ENCODE results near the gene TBL2. TPM values are rescaled to one million over a fixed set of nuclear protein-coding genes. Genes with fewer than 3 reads are reported as not detected.
"Not testable (repeated sequence)": the region's sequence is repeated elsewhere in the genome, so short reads cannot be mapped to it uniquely, and the experiment has no call there.

The TBL2 gene
- total and polyA plus RNA-seq, 5 donors, result 6.4 to 26.1 (median 11.5) TPM

GRCh38 chr7:73532224-73532623 is 46.2 kb downstream of the TBL2 start:
- no peak for ATAC-seq
- H3K4me3 ChIP-seq (ENCODE audit: low read length), result no peak overlapping the region
- 98% methylated on average over 6 of the region's 6 CpGs for WGBS

GRCh38 chr7:73530800-73531199 is 47.6 kb downstream of the TBL2 start:
- Histone ChIP-seq H3K27me3 (ENCODE audit: control insufficient read depth, insufficient read depth) (no peaks in the 10 kb centered on the region), H3K4me3 (ENCODE audit: low read length) (no peak overlapping the region), H3K4me1 (ENCODE audit: control insufficient read depth, insufficient read depth, low read length) (no peaks in the 10 kb centered on the region), H3K9me3 (ENCODE audit: control insufficient read depth, low read length) (no peaks in the 10 kb centered on the region), H3K27ac (ENCODE audit: low read length) (no peak overlapping the region)
- ATAC-seq, result no peak
- no peak for DNase-seq
- intact Hi-C loops (cut with DNase I), result no loop called here
- 91% methylated on average over 3 of the region's 3 CpGs for WGBS

More at GRCh38 chr7:73532224-73532623, 46.2 kb downstream of the TBL2 start:
- Histone ChIP-seq H3K27ac (ENCODE audit: low read length) (no peak overlapping the region), H3K9me3 (ENCODE audit: control insufficient read depth, low read length) (no peaks in the 10 kb centered on the region), H3K4me1 (ENCODE audit: control insufficient read depth, insufficient read depth, low read length) (no peaks in the 10 kb centered on the region), H3K27me3 (ENCODE audit: control insufficient read depth, insufficient read depth) (no peaks in the 10 kb centered on the region)
- DNase-seq, result no peak
- intact Hi-C loops (cut with DNase I), result no loop called here

GRCh38 chr7:73526896-73527821 is 51.2 kb downstream of the TBL2 start:
- ATAC-seq (no peak), DNase-seq (no peak)
- no peak overlapping the region for H3K4me3 ChIP-seq (ENCODE audit: low read length)
- no peaks in the 10 kb centered on the region for H3K4me1 ChIP-seq (ENCODE audit: control insufficient read depth, insufficient read depth, low read length)
- H3K27ac ChIP-seq (ENCODE audit: low read length), result no peak overlapping the region
- intact Hi-C loops (cut with DNase I), result no loop called here
- H3K9me3 ChIP-seq (ENCODE audit: control insufficient read depth, low read length), result no peaks in the 10 kb centered on the region
- no peaks in the 10 kb centered on the region for H3K27me3 ChIP-seq (ENCODE audit: control insufficient read depth, insufficient read depth)
- 72% methylated on average over 8 of the region's 8 CpGs for WGBS

- H3K9me3 ChIP-seq (ENCODE audit: control insufficient read depth, low read length); H3K4me3 ChIP-seq (ENCODE audit: low read length); intact Hi-C loops (cut with DNase I); H3K27me3 ChIP-seq (ENCODE audit: control insufficient read depth, insufficient read depth); H3K4me1 ChIP-seq (ENCODE audit: control insufficient read depth, insufficient read depth, low read length); ATAC-seq; H3K27ac ChIP-seq (ENCODE audit: low read length); DNase-seq: not testable (repeated sequence)
- WGBS, result 62% methylated on average over 1 of the region's 1 CpG
Measured at GRCh38 chr7:73526158-73526494, 52.3 kb downstream of the TBL2 start.

- Histone ChIP-seq H3K9me3 (ENCODE audit: control insufficient read depth, low read length) (no peaks in the 10 kb centered on the region), H3K4me1 (ENCODE audit: control insufficient read depth, insufficient read depth, low read length) (peaks cover 7% of the 10 kb centered on the region), H3K27ac (ENCODE audit: low read length) (peak within 1 kb of the TSS; percentile 94), H3K27me3 (ENCODE audit: control insufficient read depth, insufficient read depth) (no peaks in the 10 kb centered on the region), H3K4me3 (ENCODE audit: low read length) (peak within 1 kb of the TSS; percentile 88)
- DNase-seq (peak; percentile 98 to 99 (median 99)), ATAC-seq (peak; percentile 99)
- under 1% methylated on average over 71 of the region's 71 CpGs for WGBS
- intact Hi-C loops (cut with DNase I), result no loop called here
Measured at GRCh38 chr7:73522105-73522872, 56.1 kb downstream of the TBL2 start, which contains the start of gene BAZ1B. TSS of gene BAZ1B (minus strand) at chr7:73522293. CDS start at chr7:73521933, 360 bp downstream.

GRCh38 chr7:73521636-73522104 is 56.7 kb downstream of the TBL2 start:
- no peaks in the 10 kb centered on the region for H3K9me3 ChIP-seq (ENCODE audit: control insufficient read depth, low read length)
- WGBS, result under 1% methylated on average over 62 of the region's 62 CpGs
- H3K27ac ChIP-seq (ENCODE audit: low read length), result peak overlapping the region; percentile 94
- intact Hi-C loops (cut with DNase I), result no loop called here
- peak; percentile 80 to 84 for ATAC-seq
- no peaks in the 10 kb centered on the region for H3K27me3 ChIP-seq (ENCODE audit: control insufficient read depth, insufficient read depth)
- H3K4me1 ChIP-seq (ENCODE audit: control insufficient read depth, insufficient read depth, low read length), result peaks cover 8% of the 10 kb centered on the region
- DNase-seq, result peak in 2 of 3 donors; percentile 59 to 89
- H3K4me3 ChIP-seq (ENCODE audit: low read length), result peak overlapping the region; percentile 88

GRCh38 chr7:73520673-73521635 is 57.4 kb downstream of the TBL2 start:
- ATAC-seq, result no peak
- Histone ChIP-seq H3K4me1 (ENCODE audit: control insufficient read depth, insufficient read depth, low read length) (peaks cover 8% of the 10 kb centered on the region), H3K4me3 (ENCODE audit: low read length) (peak overlapping the region; percentile 88), H3K27me3 (ENCODE audit: control insufficient read depth, insufficient read depth) (no peaks in the 10 kb centered on the region), H3K27ac (ENCODE audit: low read length) (peak overlapping the region; percentile 94), H3K9me3 (ENCODE audit: control insufficient read depth, low read length) (no peaks in the 10 kb centered on the region)
- intact Hi-C loops (cut with DNase I), result no loop called here
- WGBS, result under 1% methylated on average over 36 of the region's 36 CpGs
- peak in 1 of 3 donors; percentile 53 for DNase-seq

- Histone ChIP-seq H3K9me3 (ENCODE audit: control insufficient read depth, low read length) (no peaks in the 10 kb centered on the region), H3K27ac (ENCODE audit: low read length) (peak overlapping the region; percentile 62), H3K4me3 (ENCODE audit: low read length) (peak overlapping the region; percentile 88), H3K27me3 (ENCODE audit: control insufficient read depth, insufficient read depth) (no peaks in the 10 kb centered on the region), H3K4me1 (ENCODE audit: control insufficient read depth, insufficient read depth, low read length) (peaks cover 8% of the 10 kb centered on the region)
- intact Hi-C loops (cut with DNase I), result no loop called here
- 69% methylated on average over 18 of the region's 18 CpGs for WGBS
- ATAC-seq (no peak), DNase-seq (no peak)
Measured at GRCh38 chr7:73519867-73520672, 58.3 kb downstream of the TBL2 start.

GRCh38 chr7:73518470-73518869 is 59.9 kb downstream of the TBL2 start:
- no peak for DNase-seq
- H3K4me1 ChIP-seq (ENCODE audit: control insufficient read depth, insufficient read depth, low read length), result peaks cover 8% of the 10 kb centered on the region
- intact Hi-C loops (cut with DNase I), result no loop called here
- H3K27me3 ChIP-seq (ENCODE audit: control insufficient read depth, insufficient read depth), result no peaks in the 10 kb centered on the region
- H3K27ac ChIP-seq (ENCODE audit: low read length), result no peak overlapping the region
- H3K9me3 ChIP-seq (ENCODE audit: control insufficient read depth, low read length), result no peaks in the 10 kb centered on the region
- no peak for ATAC-seq
- peak overlapping the region; percentile 7 for H3K4me3 ChIP-seq (ENCODE audit: low read length)
- WGBS, result 77% methylated on average over 5 of the region's 5 CpGs
